Muscle layer of colon (tissue), 2 donors: ENCODE results near the gene ASIC5.
"Not testable (repeated sequence)": the region's sequence is repeated elsewhere in the genome, so short reads cannot be mapped to it uniquely, and the experiment has no call there.

Experiments used
- H3K27ac ChIP-seq: one replicate; pipeline ENCODE4 v1.7.0; 2013; ENCODE audit warnings: low read depth, mild to moderate bottlenecking, low read length, moderate library complexity
- H3K27me3 ChIP-seq, 2 donors: one replicate each; pipeline ENCODE4 v1.7.0; 2013; ENCODE audit warnings: low read length in 2 of 2, mild to moderate bottlenecking in 2 of 2; ENCODE audit not compliant: insufficient read depth in 2 of 2, control insufficient read depth in 1 of 2
- H3K36me3 ChIP-seq: one replicate; pipeline ENCODE4 v1.7.0; 2013; ENCODE audit warnings: mild to moderate bottlenecking, low read length; ENCODE audit not compliant: insufficient read depth
- H3K4me1 ChIP-seq: one replicate; pipeline ENCODE4 v1.7.0; 2013; ENCODE audit warnings: mild to moderate bottlenecking, low read length; ENCODE audit not compliant: insufficient read depth
- H3K4me3 ChIP-seq, 2 donors: one replicate each; pipeline ENCODE4 v1.7.0; 2013; ENCODE audit warnings: low read length in 2 of 2, low read depth in 1 of 2, mild to moderate bottlenecking in 1 of 2, moderate library complexity in 1 of 2
- H3K9ac ChIP-seq: one replicate; pipeline ENCODE4 v1.7.0; 2013; ENCODE audit warnings: low read length
- H3K9me3 ChIP-seq: one replicate; pipeline ENCODE4 v1.7.0; 2013; ENCODE audit warnings: mild to moderate bottlenecking, low read length
- donor health status: abdominal sarcoma.
- donor health status: Adenocarcinoma of cecum.

ASIC5 gene

GRCh38 chr4:155900381-155900780, 34.3 kb upstream of the ASIC5 start:
- Histone ChIP-seq H3K9ac (no peak overlapping the region), H3K4me3 (no peak overlapping the region), H3K36me3 (no peaks in the 10 kb centered on the region), H3K9me3 (no peaks in the 10 kb centered on the region), H3K27me3 (no peaks in the 10 kb centered on the region), H3K27ac (no peak overlapping the region), H3K4me1 (no peaks in the 10 kb centered on the region)

GRCh38 chr4:155899891-155900290, 33.8 kb upstream of the ASIC5 start:
- H3K4me1 ChIP-seq, result no peaks in the 10 kb centered on the region
- no peak overlapping the region for H3K4me3 ChIP-seq
- H3K27me3 ChIP-seq, result no peaks in the 10 kb centered on the region

GRCh38 chr4:155898371-155898770, 32.3 kb upstream of the ASIC5 start:
- H3K9me3 ChIP-seq, H3K36me3 ChIP-seq, H3K27me3 ChIP-seq, H3K4me1 ChIP-seq, H3K4me3 ChIP-seq, H3K27ac ChIP-seq, H3K9ac ChIP-seq: not testable (repeated sequence)

More at GRCh38 chr4:155899891-155900290, 33.8 kb upstream of the ASIC5 start:
- H3K9ac ChIP-seq, result no peak overlapping the region
- H3K9me3 ChIP-seq, result no peaks in the 10 kb centered on the region
- no peak overlapping the region for H3K27ac ChIP-seq
- no peaks in the 10 kb centered on the region for H3K36me3 ChIP-seq

GRCh38 chr4:155891058-155891457, 25.0 kb upstream of the ASIC5 start:
- Histone ChIP-seq H3K4me3 (no peak overlapping the region), H3K4me1 (no peaks in the 10 kb centered on the region), H3K27me3 (no peaks in the 10 kb centered on the region), H3K36me3 (no peaks in the 10 kb centered on the region), H3K9me3 (no peaks in the 10 kb centered on the region), H3K9ac (no peak overlapping the region), H3K27ac (no peak overlapping the region)

- no peak overlapping the region for H3K4me3 ChIP-seq
- no peaks in the 10 kb centered on the region for H3K36me3 ChIP-seq
- H3K4me1 ChIP-seq, result no peaks in the 10 kb centered on the region
- no peaks in the 10 kb centered on the region for H3K9me3 ChIP-seq
- H3K9ac ChIP-seq, result no peak overlapping the region
- no peaks in the 10 kb centered on the region for H3K27me3 ChIP-seq
- no peak overlapping the region for H3K27ac ChIP-seq
These were observed 23.9 kb upstream of the ASIC5 start for GRCh38 chr4:155889946-155890345.

- Histone ChIP-seq H3K27ac (no peak overlapping the region), H3K9me3 (no peaks in the 10 kb centered on the region), H3K4me3 (no peak overlapping the region), H3K9ac (no peak overlapping the region), H3K4me1 (no peaks in the 10 kb centered on the region), H3K36me3 (no peaks in the 10 kb centered on the region), H3K27me3 (no peaks in the 10 kb centered on the region)
These were observed 23.1 kb upstream of the ASIC5 start for GRCh38 chr4:155889031-155889793.

- H3K27ac ChIP-seq, result no peak overlapping the region
- H3K36me3 ChIP-seq, result no peaks in the 10 kb centered on the region
- H3K9me3 ChIP-seq, result no peaks in the 10 kb centered on the region
- no peaks in the 10 kb centered on the region for H3K27me3 ChIP-seq
- no peak overlapping the region for H3K4me3 ChIP-seq
- H3K4me1 ChIP-seq, result no peaks in the 10 kb centered on the region
- H3K9ac ChIP-seq, result no peak overlapping the region
These were observed 21.9 kb upstream of the ASIC5 start for GRCh38 chr4:155887847-155888570.

- H3K9ac ChIP-seq, result no peak overlapping the region
- no peaks in the 10 kb centered on the region for H3K4me1 ChIP-seq
- H3K4me3 ChIP-seq, result no peak overlapping the region
- no peaks in the 10 kb centered on the region for H3K36me3 ChIP-seq
- H3K9me3 ChIP-seq, result no peaks in the 10 kb centered on the region
- H3K27ac ChIP-seq, result no peak overlapping the region
- H3K27me3 ChIP-seq, result no peaks in the 10 kb centered on the region
These were observed 21.0 kb upstream of the ASIC5 start for GRCh38 chr4:155887045-155887444.

GRCh38 chr4:155885666-155886065, 19.6 kb upstream of the ASIC5 start:
- Histone ChIP-seq H3K27me3 (no peaks in the 10 kb centered on the region), H3K9me3 (no peaks in the 10 kb centered on the region), H3K4me3 (no peak overlapping the region), H3K9ac (no peak overlapping the region), H3K27ac (no peak overlapping the region), H3K36me3 (no peaks in the 10 kb centered on the region), H3K4me1 (no peaks in the 10 kb centered on the region)

GRCh38 chr4:155883895-155884294, 17.8 kb upstream of the ASIC5 start:
- H3K27me3 ChIP-seq, result no peaks in the 10 kb centered on the region
- no peak overlapping the region for H3K4me3 ChIP-seq
- H3K9me3 ChIP-seq, result no peaks in the 10 kb centered on the region
- no peaks in the 10 kb centered on the region for H3K36me3 ChIP-seq
- no peaks in the 10 kb centered on the region for H3K4me1 ChIP-seq
- no peak overlapping the region for H3K9ac ChIP-seq
- no peak overlapping the region for H3K27ac ChIP-seq

GRCh38 chr4:155881555-155881954, 15.5 kb upstream of the ASIC5 start:
- Histone ChIP-seq H3K9ac (no peak overlapping the region), H3K4me1 (no peaks in the 10 kb centered on the region), H3K9me3 (no peaks in the 10 kb centered on the region), H3K27me3 (no peaks in the 10 kb centered on the region), H3K4me3 (no peak overlapping the region), H3K27ac (no peak overlapping the region), H3K36me3 (no peaks in the 10 kb centered on the region)

GRCh38 chr4:155879767-155880166, 13.7 kb upstream of the ASIC5 start:
- Histone ChIP-seq H3K4me1 (no peaks in the 10 kb centered on the region), H3K36me3 (no peaks in the 10 kb centered on the region), H3K27me3 (no peaks in the 10 kb centered on the region), H3K9ac (no peak overlapping the region), H3K27ac (no peak overlapping the region), H3K4me3 (no peak overlapping the region), H3K9me3 (no peaks in the 10 kb centered on the region)
